Midbrain (tissue), 1 donor: ENCODE measurements around the gene GIPR.
A peak's percentile ranks its signal among the peaks of the same experiment; 100 is the strongest.
"Not testable (repeated sequence)": the region's sequence is repeated elsewhere in the genome, so short reads cannot be mapped to it uniquely, and the experiment has no call there.

Experiments
- DNase-seq: peaks from one replicate; lab custom pipeline; 2025; lab: John Stamatoyannopoulos, UW

Gene GIPR

DNA sequence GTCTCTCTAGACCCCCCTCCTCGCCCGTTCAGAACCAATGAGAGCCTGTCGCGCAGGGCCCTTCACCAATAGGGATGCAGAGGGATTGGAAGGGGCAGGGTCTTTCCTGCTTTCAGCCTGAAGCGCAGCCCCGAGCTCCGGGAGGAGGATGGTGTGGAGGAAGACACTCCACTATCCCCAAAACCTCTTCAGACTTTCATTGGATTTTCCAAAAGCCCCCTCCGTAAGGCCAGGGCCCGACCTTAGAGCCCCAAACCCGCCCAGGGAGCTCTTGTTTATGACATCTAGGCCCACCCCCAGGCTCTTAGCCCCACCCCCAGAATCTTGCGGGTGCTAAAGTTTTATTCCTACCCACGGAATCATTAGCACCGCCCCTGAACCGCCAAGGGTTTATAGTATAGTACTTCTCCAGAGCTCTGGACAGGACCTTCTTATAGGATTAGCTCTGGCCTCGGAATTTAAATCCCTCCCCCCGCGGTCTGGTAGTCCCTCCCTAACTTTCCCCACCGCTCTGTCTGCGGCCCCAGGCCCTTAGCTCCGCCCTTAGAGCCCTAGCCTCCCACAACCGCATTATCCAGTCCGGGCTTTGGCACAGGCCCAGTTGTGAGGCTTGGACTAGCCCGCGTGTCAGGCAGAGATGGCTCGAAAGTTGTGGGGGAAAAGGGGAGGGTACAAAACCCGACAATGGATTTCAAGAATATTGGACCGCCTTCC, 22.2 kb upstream of the GIPR start:
- peak; percentile 94 for DNase-seq

DNA sequence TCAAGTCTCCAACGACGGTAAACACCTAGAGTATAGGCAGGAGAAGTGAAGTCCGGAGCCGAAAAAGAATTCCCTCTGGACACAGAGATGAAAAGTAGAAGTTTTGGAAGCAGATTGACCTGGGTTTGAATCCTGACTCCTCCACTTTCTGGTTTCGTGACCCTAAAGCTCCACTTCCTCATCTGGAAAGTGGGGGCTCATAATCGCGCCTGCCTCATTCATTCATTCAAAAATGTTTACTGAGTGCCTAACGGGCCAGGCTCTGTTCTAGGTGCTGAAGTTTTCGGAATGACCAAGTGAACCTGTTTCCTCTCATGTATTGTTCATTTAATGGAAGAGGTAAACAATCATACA, 21.7 kb upstream of the GIPR start:
- no peak for DNase-seq

- DNase-seq, result no peak
Observed at GRCh38 chr19:45650722-45651121, 17.3 kb upstream of the GIPR start.

GRCh38 chr19:45653634-45654033, 14.4 kb upstream of the GIPR start:
- no peak for DNase-seq

DNA sequence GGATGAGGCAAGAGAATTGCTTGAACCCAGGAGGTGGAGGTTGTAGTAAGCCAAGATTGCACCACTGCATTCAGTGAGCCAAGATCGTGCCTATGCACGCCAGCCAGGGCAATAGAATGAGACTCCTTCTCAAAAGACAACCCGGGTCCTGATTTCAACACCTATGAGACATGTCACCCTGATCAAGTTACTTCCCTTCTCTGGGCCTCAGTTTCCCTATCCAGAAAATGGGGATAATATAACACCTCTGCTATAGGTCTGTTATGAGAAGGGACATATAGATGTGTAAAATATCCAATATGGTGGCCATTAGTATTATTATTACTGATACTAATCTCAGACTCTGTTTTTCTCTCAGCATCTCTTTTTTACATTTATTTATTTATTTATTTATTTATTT, 12.9 kb upstream of the GIPR start:
- no peak for DNase-seq

DNA sequence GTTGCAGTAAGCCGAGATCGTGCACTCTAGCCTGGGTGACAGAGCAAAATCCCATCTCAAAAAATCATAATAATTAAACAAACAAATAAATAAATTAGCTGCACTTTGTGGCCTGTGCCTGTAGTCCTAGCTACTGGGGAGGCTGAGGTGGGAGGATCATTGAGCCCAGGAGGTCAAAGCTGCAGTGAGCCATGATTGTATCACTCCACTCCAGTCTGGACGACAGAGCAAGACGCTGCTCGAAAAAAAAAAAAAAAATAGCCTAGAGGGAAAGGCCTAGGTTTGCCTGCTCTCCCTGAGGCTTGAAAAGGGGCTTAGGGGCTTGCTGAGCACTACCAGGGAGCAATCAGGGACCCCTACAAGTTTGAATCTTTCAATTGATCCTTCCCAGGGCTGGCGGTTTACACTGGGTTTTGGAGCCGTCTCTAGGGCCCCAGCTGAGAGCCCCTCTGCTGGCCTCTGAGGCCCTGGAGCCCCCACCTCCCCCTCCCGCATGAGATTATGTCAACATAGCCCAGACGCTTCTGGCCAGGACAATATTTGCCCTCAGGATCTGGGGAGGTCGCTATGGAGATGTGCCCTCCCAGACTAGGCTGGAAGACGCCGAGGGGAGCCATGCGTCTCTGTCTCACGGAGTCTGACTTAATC, 10.4 kb upstream of the GIPR start:
- DNase-seq, result no peak

DNA sequence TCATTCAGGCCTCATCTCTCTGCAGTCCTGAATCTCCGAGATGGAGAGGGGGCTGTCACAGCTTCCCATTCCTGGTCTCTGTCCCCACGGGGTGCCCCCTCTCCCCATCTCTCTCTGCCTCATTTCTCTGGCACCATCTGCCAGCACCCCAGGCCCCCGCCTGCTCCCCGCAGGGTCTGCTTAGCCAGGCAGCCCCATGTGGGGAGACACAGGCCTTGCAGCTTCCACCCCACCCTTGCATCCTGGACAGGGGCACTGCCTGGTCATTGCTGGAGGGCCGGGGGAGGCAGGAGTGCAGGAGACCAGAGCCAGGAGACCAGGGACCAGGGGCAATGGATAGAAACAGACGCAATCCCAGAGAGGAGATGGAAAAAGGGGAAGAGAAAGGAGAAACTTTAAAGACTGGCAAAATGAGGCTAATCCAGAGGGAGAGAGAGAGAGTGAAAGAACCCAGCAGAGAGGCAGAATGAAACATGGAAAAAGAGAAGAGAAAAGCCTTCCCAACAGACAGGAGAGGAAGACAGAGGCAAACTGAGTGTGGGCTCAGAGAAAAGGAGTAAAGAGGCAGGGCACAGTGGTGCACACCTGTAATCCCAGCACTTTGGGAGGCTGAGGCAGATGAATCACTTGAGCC, 8.8 kb upstream of the GIPR start:
- no peak for DNase-seq

- DNase-seq, result no peak
Observed at GRCh38 chr19:45660636-45661035, 7.4 kb upstream of the GIPR start.

- DNase-seq, result no peak
Observed at GRCh38 chr19:45663800-45664199, 4.2 kb upstream of the GIPR start.

GRCh38 chr19:45664575-45664974, 3.4 kb upstream of the GIPR start:
- no peak for DNase-seq

DNA sequence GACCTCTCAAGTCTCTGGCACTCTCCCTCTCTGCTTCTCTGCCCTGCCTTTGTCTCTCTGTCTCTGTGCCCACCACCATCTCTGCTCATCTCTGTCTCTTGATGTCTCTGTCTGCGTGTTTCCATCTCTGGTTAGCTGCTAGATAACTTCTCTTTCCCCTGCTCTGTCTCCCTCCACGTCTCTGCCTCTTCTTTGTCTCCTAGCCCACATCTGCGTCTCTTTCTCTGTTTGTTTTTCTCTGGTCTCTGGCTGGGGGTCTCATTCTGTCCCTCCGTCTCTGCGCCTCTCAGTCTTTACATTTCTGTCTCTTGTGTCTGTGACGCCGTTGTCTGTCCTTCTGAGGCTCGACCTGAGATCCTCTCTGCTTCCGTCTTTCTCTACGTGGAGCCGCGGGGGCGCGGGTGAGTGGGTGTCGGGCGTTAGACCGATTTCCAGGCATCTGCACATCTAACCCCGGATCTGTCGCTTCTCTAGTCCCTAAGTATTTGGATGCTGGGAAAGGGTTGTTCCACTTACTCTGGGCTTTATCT, 386 bp downstream of the GIPR start:
- DNase-seq, result no peak

DNA sequence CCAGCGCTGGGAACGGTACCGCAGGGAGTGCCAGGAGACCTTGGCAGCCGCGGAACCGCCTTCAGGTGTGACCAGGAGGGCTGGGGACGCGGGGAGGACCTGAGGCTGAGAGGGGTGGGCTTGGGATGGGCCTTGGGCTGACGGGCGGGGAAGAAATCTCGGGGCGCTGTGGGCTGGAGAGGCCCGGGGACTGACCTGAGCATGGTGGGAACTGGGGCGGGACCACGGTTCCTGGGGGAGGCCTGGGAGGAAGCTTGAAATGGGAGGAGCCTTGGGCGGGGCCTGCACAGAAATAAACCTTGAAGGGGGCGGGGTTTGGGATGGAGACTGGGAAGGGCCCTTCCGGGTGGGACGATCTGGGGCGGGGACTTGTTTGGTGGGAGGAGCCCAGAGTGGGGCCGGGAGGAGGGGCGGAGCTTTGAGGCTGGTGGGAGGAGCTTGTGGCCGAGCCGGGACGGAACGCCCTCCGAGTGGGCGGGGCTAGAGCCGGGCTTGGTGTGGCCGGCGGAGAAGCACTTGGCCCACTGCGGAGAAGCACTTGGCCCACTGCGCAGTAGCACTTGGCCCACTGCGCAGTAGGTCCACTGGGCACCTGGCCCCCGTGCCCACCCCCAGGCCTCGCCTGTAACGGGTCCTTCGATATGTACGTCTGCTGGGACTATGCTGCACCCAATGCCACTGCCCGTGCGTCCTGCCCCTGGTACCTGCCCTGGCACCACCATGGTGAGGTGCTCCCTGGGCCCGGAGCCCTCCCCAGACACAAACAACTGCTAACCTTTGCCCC, 2.8 kb downstream of the GIPR start:
- peak; percentile 63 for DNase-seq

- no peak for DNase-seq
Observed at GRCh38 chr19:45674946-45675345, 6.9 kb downstream of the GIPR start.

- DNase-seq, result no peak
Observed at GRCh38 chr19:45676851-45677263, 8.8 kb downstream of the GIPR start.

GRCh38 chr19:45677351-45678230, 9.6 kb downstream of the GIPR start:
- peak; percentile 25 for DNase-seq

DNA sequence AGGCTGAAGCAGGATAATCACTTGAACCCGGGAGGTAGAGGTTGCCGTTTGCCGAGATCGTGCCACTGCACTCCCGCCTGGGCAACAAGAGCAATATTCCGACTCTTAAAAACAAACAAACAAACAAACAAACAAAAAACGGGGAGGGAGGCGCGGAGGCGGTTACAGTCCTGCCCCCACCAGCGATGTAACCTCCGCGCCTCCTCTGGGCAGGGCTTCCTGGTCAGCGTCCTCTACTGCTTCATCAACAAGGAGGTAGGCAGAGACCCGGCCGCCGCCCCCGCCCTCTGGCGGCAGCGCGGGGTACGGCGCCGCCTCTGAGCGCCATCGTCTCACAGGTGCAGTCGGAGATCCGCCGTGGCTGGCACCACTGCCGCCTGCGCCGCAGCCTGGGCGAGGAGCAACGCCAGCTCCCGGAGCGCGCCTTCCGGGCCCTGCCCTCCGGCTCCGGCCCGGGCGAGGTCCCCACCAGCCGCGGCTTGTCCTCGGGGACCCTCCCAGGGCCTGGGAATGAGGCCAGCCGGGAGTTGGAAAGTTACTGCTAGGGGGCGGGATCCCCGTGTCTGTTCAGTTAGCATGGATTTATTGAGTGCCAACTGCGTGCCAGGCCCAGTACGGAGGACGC, 13.5 kb downstream of the GIPR start:
- peak; percentile 78 for DNase-seq

DNA sequence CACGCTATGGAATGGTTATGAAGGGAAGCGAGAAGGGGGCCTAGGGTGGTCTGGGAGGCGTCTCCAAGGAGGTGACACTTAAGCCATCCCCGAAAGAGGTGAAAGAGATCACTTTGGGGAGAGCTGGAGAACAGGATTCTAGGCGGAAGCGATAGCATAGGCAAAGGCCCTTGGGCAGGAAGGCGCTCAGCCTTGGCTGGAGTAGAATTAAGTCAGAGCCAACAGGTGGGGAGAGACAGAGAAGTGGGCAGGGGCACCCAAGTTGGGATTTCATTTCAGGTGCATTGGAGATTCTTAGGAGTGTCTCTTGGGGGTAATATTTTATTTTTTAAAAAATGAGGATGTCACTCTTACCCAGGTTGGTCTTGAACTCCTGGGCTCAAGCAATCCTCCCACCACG, 14.1 kb downstream of the GIPR start:
- no peak for DNase-seq

DNA sequence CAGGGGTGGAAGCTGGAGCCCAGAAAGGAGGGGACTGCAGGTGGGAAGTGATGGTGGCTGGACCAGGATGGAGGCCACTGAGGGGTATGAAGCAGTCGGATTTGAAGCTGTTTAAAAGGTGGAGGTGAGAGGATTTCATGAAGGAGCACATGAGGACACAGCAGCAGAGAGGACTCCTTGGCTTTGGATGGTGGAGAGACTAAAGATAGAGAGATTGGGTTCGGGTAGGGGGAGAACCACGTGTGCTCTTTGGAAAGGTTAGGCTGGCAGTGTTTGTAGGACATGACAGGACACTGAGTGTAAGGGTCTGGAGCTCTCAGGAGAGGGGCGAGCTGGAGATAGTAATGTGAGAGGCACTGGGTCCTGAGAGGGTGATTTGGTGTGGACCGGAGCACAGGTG, 14.9 kb downstream of the GIPR start:
- DNase-seq, result no peak

- DNase-seq, result not testable (repeated sequence)
Observed at GRCh38 chr19:45685045-45685444, 17.0 kb downstream of the GIPR start.

GRCh38 chr19:45687599-45687998, 19.6 kb downstream of the GIPR start:
- DNase-seq, result no peak
